ENCODE results near the gene BUD13.

GRCh38 chr11:116813781-116814471 lies 41.1 kb upstream of the BUD13 start:
- TF ChIP-seq CTCF (IDR thresholded peaks at IDR 0.05; ENCODE audit: insufficient read depth, low read length) (no peak), POLR2AphosphoS5 (IDR thresholded peaks at IDR 0.05; ENCODE audit: low read depth) (no peak), REST (IDR thresholded peaks at IDR 0.05; ENCODE audit: insufficient replicate concordance, low read depth) (no peak), GABPA (IDR thresholded peaks at IDR 0.05; ENCODE audit: low read depth) (no peak)
